Neural crest cell (in vitro differentiated cells): ENCODE results near the gene ZNF669. TPM values are rescaled to one million over a fixed set of nuclear protein-coding genes. Genes with fewer than 3 reads are reported as not detected.

Source experiments
- DNase-seq: peaks from one replicate; pipeline ENCODE4 v3.0.0; 2021; ENCODE audit warnings: low read depth, mixed read lengths, low spot score
- H3K27ac Mint-ChIP-seq: one replicate; pipeline ENCODE4 v1.8.0; 2021; ENCODE audit warnings: mild to moderate bottlenecking, mixed read lengths; ENCODE audit not compliant: unreplicated experiment
- H3K27me3 Mint-ChIP-seq: 2 replicates; pipeline ENCODE4 v1.8.0; 2021; ENCODE audit warnings: low read depth, mild to moderate bottlenecking, mixed read lengths
- H3K36me3 Mint-ChIP-seq: 2 replicates; pipeline ENCODE4 v1.8.0; 2021; ENCODE audit warnings: low read depth, mild to moderate bottlenecking, mixed read lengths
- H3K4me1 Mint-ChIP-seq: 2 replicates; pipeline ENCODE4 v1.8.0; 2021; ENCODE audit warnings: mixed read lengths
- H3K4me3 Mint-ChIP-seq: one replicate; pipeline ENCODE4 v1.8.0; 2021; ENCODE audit warnings: mild to moderate bottlenecking, mixed read lengths
- H3K9me3 Mint-ChIP-seq: 2 replicates; pipeline ENCODE4 v1.8.0; 2021; ENCODE audit warnings: mixed read lengths
- total RNA-seq: library from RNA; stranded (reverse); gene quantifications from 2 replicates; pipeline ENCODE4 v1.2.1, GENCODE V29; 2021
- TF ChIP-seq, protein P1 (sequence below): fragments of 200-600 bp; sonication (generic); conservative IDR thresholded peaks from 2 replicates; pipeline ENCODE4 v1.5.0; 2021; ENCODE audit warnings: antibody characterized with exemption, mild to moderate bottlenecking

The ZNF669 gene
- total RNA-seq, 1 donor from 2014 or later, result 19.8 TPM

DNA sequence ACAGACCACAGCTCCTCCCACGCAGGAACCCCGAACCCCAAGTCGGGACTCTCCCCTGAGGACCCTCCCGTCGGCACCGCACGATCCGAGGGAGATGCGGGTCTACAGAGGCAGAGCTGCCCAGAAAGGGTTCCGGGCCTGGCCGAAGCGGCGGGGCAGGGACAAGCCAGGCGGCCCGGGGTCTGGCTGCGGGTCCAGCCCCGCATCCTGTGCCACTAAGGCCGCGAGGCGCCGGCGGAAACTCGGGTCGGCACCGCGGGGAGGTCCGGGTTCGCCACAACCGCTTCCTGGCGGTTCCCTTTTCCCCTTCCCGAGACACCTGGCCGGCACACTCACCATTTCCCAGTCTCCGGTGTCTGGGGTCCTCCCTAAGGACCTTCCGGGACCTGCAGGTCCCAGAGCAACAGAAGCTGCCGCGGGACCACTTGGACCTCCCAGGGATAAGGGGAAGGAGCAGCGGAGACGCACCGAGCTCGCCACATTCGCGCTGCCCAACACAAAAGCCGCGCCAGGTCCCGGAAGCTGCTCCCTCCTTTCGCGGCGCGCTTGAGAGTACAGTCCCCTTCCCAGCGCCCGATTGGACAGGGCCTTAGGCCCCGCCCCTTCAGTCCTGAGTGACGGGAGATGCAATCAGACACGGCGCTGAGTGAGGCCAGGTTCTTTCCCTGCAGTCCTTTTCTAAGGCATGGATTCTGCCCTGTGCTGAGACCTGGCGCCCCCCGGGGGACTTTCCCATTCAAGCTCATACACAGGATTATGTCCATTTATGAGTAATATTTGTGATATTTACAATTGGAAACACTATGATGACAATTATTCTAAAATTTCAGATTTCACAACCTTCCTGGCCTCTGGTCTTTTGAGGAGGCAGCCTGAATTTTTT, 25.7 kb downstream of the ZNF669 start, which contains the start of gene ZNF670:
TSS of gene ZNF670 (minus strand) at position 554 of the 883 bp plus-strand sequence. CDS start at position 339, 215 bp downstream.
- peak within 1 kb of the TSS; percentile 98 for H3K4me3 Mint-ChIP-seq
- no peaks in the 10 kb centered on the region for H3K27me3 Mint-ChIP-seq
- peak within 1 kb of the TSS; percentile 98 for H3K27ac Mint-ChIP-seq
- H3K4me1 Mint-ChIP-seq, result peaks cover 33% of the 10 kb centered on the region
- TF ChIP-seq, protein P1, sequence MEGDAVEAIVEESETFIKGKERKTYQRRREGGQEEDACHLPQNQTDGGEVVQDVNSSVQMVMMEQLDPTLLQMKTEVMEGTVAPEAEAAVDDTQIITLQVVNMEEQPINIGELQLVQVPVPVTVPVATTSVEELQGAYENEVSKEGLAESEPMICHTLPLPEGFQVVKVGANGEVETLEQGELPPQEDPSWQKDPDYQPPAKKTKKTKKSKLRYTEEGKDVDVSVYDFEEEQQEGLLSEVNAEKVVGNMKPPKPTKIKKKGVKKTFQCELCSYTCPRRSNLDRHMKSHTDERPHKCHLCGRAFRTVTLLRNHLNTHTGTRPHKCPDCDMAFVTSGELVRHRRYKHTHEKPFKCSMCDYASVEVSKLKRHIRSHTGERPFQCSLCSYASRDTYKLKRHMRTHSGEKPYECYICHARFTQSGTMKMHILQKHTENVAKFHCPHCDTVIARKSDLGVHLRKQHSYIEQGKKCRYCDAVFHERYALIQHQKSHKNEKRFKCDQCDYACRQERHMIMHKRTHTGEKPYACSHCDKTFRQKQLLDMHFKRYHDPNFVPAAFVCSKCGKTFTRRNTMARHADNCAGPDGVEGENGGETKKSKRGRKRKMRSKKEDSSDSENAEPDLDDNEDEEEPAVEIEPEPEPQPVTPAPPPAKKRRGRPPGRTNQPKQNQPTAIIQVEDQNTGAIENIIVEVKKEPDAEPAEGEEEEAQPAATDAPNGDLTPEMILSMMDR, result peak; percentile 13
- peaks cover 18% of the 10 kb centered on the region for H3K9me3 Mint-ChIP-seq
- peak; percentile 88 for DNase-seq
- H3K36me3 Mint-ChIP-seq, result peaks cover 50% of the 10 kb centered on the region

DNA sequence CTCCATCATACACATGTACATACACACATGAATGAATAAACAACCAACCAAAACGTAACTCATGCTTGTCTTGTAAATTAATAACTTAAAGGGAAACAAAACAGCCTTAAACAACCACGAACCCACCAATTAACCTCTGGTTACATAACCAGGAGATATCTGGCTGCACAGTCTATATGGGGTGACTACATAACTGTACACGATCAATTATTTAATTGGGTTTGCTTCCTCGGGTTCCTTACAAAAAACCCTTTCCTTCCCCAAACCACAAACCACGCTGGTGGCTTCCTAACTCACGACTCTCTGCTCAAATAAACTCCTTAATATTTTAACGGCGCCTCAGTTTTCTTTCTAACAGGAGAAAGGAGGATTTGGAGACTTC, 26.3 kb downstream of the ZNF669 start:
- peaks cover 33% of the 10 kb centered on the region for H3K4me1 Mint-ChIP-seq
- peaks cover 54% of the 10 kb centered on the region for H3K36me3 Mint-ChIP-seq
- H3K27ac Mint-ChIP-seq, result peak overlapping the region; percentile 78
- DNase-seq, result no peak
- H3K27me3 Mint-ChIP-seq, result no peaks in the 10 kb centered on the region
- peak overlapping the region; percentile 98 for H3K4me3 Mint-ChIP-seq
- TF ChIP-seq, protein P1, result no peak
- peaks cover 19% of the 10 kb centered on the region for H3K9me3 Mint-ChIP-seq

DNA sequence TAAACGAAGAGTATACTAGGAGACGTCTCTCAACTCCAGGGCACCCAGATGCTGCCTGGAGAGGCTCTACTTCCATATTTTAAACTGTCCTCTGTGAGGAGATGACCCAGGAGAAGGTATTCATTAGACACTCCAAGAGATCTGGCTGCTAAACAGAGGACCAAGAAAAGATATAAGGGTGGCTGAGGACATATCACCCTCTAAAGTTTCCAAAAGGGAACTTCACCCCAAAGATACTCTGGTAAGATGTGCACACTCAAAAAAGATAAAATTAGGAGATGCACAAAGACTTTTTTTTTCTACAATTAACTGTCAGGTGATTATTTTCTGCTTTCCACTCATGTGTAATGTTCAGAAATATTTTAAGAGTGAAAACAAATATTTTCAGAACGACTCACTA, 26.9 kb downstream of the ZNF669 start:
- no peak for DNase-seq
- Mint-ChIP-seq H3K36me3 (peaks cover 53% of the 10 kb centered on the region), H3K27me3 (no peaks in the 10 kb centered on the region), H3K27ac (peak overlapping the region; percentile 78), H3K4me1 (peaks cover 33% of the 10 kb centered on the region), H3K4me3 (peak overlapping the region; percentile 98), H3K9me3 (peaks cover 17% of the 10 kb centered on the region)
- TF ChIP-seq, protein P1, result no peak

DNA sequence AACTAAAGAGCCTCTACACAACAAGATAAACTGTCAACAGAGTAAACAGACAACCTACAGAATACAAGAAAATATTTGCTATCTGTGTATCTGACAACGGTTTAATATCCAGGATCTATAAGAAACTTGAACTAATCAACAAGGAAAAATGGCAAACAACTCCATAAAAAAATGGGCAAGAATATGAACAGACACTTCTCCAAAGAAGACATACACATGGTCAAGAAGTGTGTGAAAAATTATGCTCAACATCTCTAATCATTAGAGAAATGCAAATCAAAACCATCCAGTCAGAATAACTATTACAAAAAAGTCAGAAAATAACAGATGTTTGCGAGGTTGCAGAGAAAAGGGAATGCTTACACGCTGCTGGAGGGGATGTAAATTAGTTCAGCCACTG, 33.5 kb downstream of the ZNF669 start:
- Mint-ChIP-seq H3K27ac (no peak overlapping the region), H3K4me1 (peaks cover 3% of the 10 kb centered on the region), H3K27me3 (no peaks in the 10 kb centered on the region), H3K4me3 (no peak overlapping the region), H3K9me3 (peaks cover 40% of the 10 kb centered on the region), H3K36me3 (peaks cover 63% of the 10 kb centered on the region)
- TF ChIP-seq, protein P1, result no peak
- no peak for DNase-seq

DNA sequence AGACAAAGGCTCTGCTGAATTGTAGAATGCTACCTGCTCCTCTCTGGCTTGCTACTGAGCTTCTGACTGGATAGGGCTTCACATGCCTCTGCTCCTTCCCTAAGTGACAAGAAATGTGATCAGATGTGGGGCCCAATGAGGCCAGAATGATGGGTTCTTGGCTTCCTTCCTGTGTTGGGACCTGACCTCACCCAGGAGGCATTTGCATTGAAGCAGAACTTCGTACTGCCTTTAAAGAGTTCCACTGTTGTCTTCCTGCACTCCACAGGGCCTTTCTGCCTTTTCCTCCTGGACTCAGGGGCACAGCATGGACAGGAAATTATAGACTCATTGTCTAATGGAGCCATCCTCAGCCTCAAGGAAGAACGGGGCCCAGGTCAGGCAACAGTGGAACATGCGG, 39.9 kb downstream of the ZNF669 start:
- Mint-ChIP-seq H3K4me1 (no peaks in the 10 kb centered on the region), H3K27ac (no peak overlapping the region), H3K4me3 (no peak overlapping the region), H3K36me3 (peaks cover 66% of the 10 kb centered on the region), H3K9me3 (peaks cover 25% of the 10 kb centered on the region), H3K27me3 (no peaks in the 10 kb centered on the region)
- TF ChIP-seq, protein P1, result no peak
- no peak for DNase-seq
